DMS79 treated with DMSO at 0.1 percent for 48 hours (cell line): ENCODE measurements around the gene PIGQ.
A peak's percentile ranks its signal among the peaks of the same experiment; 100 is the strongest.

Experiments
- DNase-seq: peaks from one replicate; lab custom pipeline; 2025; lab: John Stamatoyannopoulos, UW

Gene PIGQ

GRCh38 chr16:606656-607307, 37.0 kb downstream of the PIGQ start:
- no peak for DNase-seq

- DNase-seq, result no peak
Measured at GRCh38 chr16:608019-608418, 38.3 kb downstream of the PIGQ start.

GRCh38 chr16:609316-609715, 39.5 kb downstream of the PIGQ start:
- no peak for DNase-seq

GRCh38 chr16:609984-610383, 40.2 kb downstream of the PIGQ start:
- DNase-seq, result no peak

- peak; percentile 13 for DNase-seq
Measured at GRCh38 chr16:610513-611381, 41.0 kb downstream of the PIGQ start.

GRCh38 chr16:615122-615521, 45.4 kb downstream of the PIGQ start:
- no peak for DNase-seq

GRCh38 chr16:616733-617586, 47.2 kb downstream of the PIGQ start:
- no peak for DNase-seq

- DNase-seq, result no peak
Measured at GRCh38 chr16:617855-618254, 48.1 kb downstream of the PIGQ start.

- DNase-seq, result no peak
Measured at GRCh38 chr16:619476-620100, 49.8 kb downstream of the PIGQ start.

GRCh38 chr16:620700-621525, 51.1 kb downstream of the PIGQ start:
- DNase-seq, result no peak

- peak; percentile 64 for DNase-seq
Measured at GRCh38 chr16:621526-622105, 51.8 kb downstream of the PIGQ start.

- DNase-seq, result no peak
Measured at GRCh38 chr16:622920-623280, 53.1 kb downstream of the PIGQ start.

GRCh38 chr16:624526-625070, 54.8 kb downstream of the PIGQ start:
- DNase-seq, result no peak

GRCh38 chr16:625117-625976, 55.6 kb downstream of the PIGQ start:
- no peak for DNase-seq

GRCh38 chr16:625977-626765, 56.4 kb downstream of the PIGQ start:
- no peak for DNase-seq

- DNase-seq, result no peak
Measured at GRCh38 chr16:626787-627453, 57.2 kb downstream of the PIGQ start.

GRCh38 chr16:627454-628239, 57.9 kb downstream of the PIGQ start:
- no peak for DNase-seq
